PC-3 (cell line): ENCODE data around the gene SPATA31D3. TPM values are rescaled to one million over a fixed set of nuclear protein-coding genes. Genes with fewer than 3 reads are reported as not detected.

Experiments used
- ATAC-seq: fragments of 200-7000 bp; cut with Tn5 transposase; 2 replicates; pipeline ENCODE4 v1.9.1; 2020; ENCODE audit warnings: mild to moderate bottlenecking, moderate library complexity
- BruUV-seq: library from RNA; stranded (reverse); fragments of 400-500 nt; replicated peaks from 2 replicates; lab custom pipeline; 2021; lab: Mats Ljungman, UMichigan
- CTCF ChIA-PET: fragments of 300-600 bp; sonication (Branson Sonifier 250); formaldehyde crosslinking; loops from one replicate; lab custom pipeline; 2022; ENCODE audit warnings: antibody characterized with exemption; lab: Charles Lee
- POLR2A ChIA-PET: fragments of 300-600 bp; sonication (Branson Sonifier 250); formaldehyde crosslinking; loops from one replicate; lab custom pipeline; 2022; ENCODE audit warnings: antibody characterized with exemption; ENCODE audit not compliant: unreplicated experiment; lab: Charles Lee
- DNase-seq: peaks from one replicate; pipeline ENCODE4 v3.0.0-alpha.2; 2015
- H2AFZ ChIP-seq: fragments of 300-600 bp; sonication (generic); 2 replicates; pipeline ENCODE4 v1.6.0; 2016; ENCODE audit warnings: antibody characterized with exemption, low read length
- H3F3A ChIP-seq: fragments of 300-600 bp; sonication (generic); one replicate; pipeline ENCODE4 v1.6.0; 2017; ENCODE audit warnings: antibody characterized with exemption, low read length, control low read depth, mild to moderate bottlenecking; ENCODE audit not compliant: unreplicated experiment
- H3K27ac ChIP-seq: fragments of 300-600 bp; sonication (generic); 2 replicates; pipeline ENCODE4 v1.5.1; 2016; ENCODE audit warnings: mild to moderate bottlenecking, low read length
- H3K27me3 ChIP-seq: fragments of 300-600 bp; sonication (generic); 2 replicates; pipeline ENCODE4 v1.6.1; 2016; ENCODE audit warnings: low read length, mixed read lengths
- H3K36me3 ChIP-seq: fragments of 300-600 bp; sonication (generic); 2 replicates; pipeline ENCODE4 v1.6.1; 2016; ENCODE audit warnings: low read depth, mixed run types, low read length, mixed read lengths
- H3K4me1 ChIP-seq: fragments of 300-600 bp; sonication (generic); 2 replicates; pipeline ENCODE4 v1.5.1; 2016; ENCODE audit warnings: low read length; ENCODE audit not compliant: insufficient read depth
- H3K4me2 ChIP-seq: fragments of 300-600 bp; sonication (generic); 2 replicates; pipeline ENCODE4 v1.6.0; 2016; ENCODE audit warnings: low read length
- H3K4me3 ChIP-seq: fragments of 300-600 bp; sonication (generic); 2 replicates; pipeline ENCODE4 v1.5.1; 2016; ENCODE audit warnings: mild to moderate bottlenecking, low read length, mixed read lengths
- H3K79me2 ChIP-seq: fragments of 300-600 bp; sonication (generic); 2 replicates; pipeline ENCODE4 v1.6.1; 2017; ENCODE audit warnings: low read length, mixed read lengths
- H3K9ac ChIP-seq: fragments of 300-600 bp; sonication (generic); 2 replicates; pipeline ENCODE4 v1.6.0; 2016; ENCODE audit warnings: mild to moderate bottlenecking, low read length
- H3K9me2 ChIP-seq: fragments of 300-600 bp; sonication (generic); replicated peaks from 2 replicates; pipeline ENCODE4 v1.6.1; 2016; ENCODE audit warnings: mixed run types, low read length, mixed read lengths
- H3K9me3 ChIP-seq: fragments of 300-600 bp; sonication (generic); 2 replicates; pipeline ENCODE4 v1.6.1; 2016; ENCODE audit warnings: low read length, mixed read lengths
- H4K20me1 ChIP-seq: fragments of 300-600 bp; sonication (generic); 2 replicates; pipeline ENCODE4 v1.6.1; 2016; ENCODE audit warnings: low read length, mixed read lengths
- CTCF ChIP-seq: fragments of 300-600 bp; sonication (generic); conservative IDR thresholded peaks from 2 replicates; pipeline ENCODE4 v1.5.1; 2017; ENCODE audit warnings: antibody characterized with exemption, low read depth, mild to moderate bottlenecking, low read length
- EZH2 ChIP-seq: fragments of 300-600 bp; sonication (generic); IDR thresholded peaks from one replicate; pipeline ENCODE4 v1.6.1; 2017; ENCODE audit warnings: antibody characterized with exemption, mild to moderate bottlenecking, low read length; ENCODE audit not compliant: unreplicated experiment
- EZH2phosphoT487 ChIP-seq: fragments of 300-600 bp; sonication (generic); IDR thresholded peaks from 2 replicates; pipeline ENCODE4 v1.6.1; 2018; ENCODE audit warnings: mild to moderate bottlenecking, antibody characterized with exemption, low read length, borderline replicate concordance
- intact Hi-C: fragments of 100-400 bp; cut with micrococcal nuclease; formaldehyde crosslinking; loops from 2 replicates; pipeline ENCODE4 v1.9.0; 2023
- total RNA-seq: library from RNA; depleted of rRNA; stranded (reverse); fragments of >200 nt; gene quantifications from 2 replicates; pipeline ENCODE4 v1.2.3, GENCODE V29; 2014

SPATA31D3 gene
- total RNA-seq, 1 experiment from 2014 or later = not detected

GRCh38 chr9:81902626-81903025 is 40.7 kb upstream of the SPATA31D3 start:
- TF ChIP-seq CTCF = no peak
- TF ChIP-seq EZH2phosphoT487 = no peak
- no peak for TF ChIP-seq EZH2
- no TSS peak for BruUV-seq
- no peak overlapping the region for H3K9ac ChIP-seq
- H3F3A ChIP-seq = no peaks in the 10 kb centered on the region
- H3K36me3 ChIP-seq = no peaks in the 10 kb centered on the region
- peak; percentile 39 for DNase-seq
- H3K27ac ChIP-seq = 0 out of 2 replicates have a peak overlapping the region, but pooled peaks have one; percentile 27
- H3K27me3 ChIP-seq = no peaks in the 10 kb centered on the region
- ATAC-seq = peak; percentile 71
- H3K4me2 ChIP-seq = no peak overlapping the region
- H2AFZ ChIP-seq = peak overlapping the region; percentile 54; the same call in 1 of the 2 replicates
- POLR2A ChIA-PET = no interaction called here
- CTCF ChIA-PET = no interaction called here
- intact Hi-C loops = no loop called here
- H3K79me2 ChIP-seq = no peaks in the 10 kb centered on the region
- H4K20me1 ChIP-seq = no peaks in the 10 kb centered on the region
- no peaks in the 10 kb centered on the region for H3K9me3 ChIP-seq
- no peak overlapping the region for H3K4me3 ChIP-seq
- H3K9me2 ChIP-seq = no peaks in the 10 kb centered on the region
- peaks cover 8% of the 10 kb centered on the region for H3K4me1 ChIP-seq

GRCh38 chr9:81906671-81907070 is 36.6 kb upstream of the SPATA31D3 start:
- no peak; the same call in 1 of the 2 replicates for ATAC-seq
- no peaks in the 10 kb centered on the region for H3K9me3 ChIP-seq
- H3K27ac ChIP-seq = no peak overlapping the region
- no peaks in the 10 kb centered on the region for H3F3A ChIP-seq
- no peaks in the 10 kb centered on the region for H3K27me3 ChIP-seq
- H3K36me3 ChIP-seq = no peaks in the 10 kb centered on the region
- H2AFZ ChIP-seq = no peak overlapping the region
- TF ChIP-seq EZH2phosphoT487 = no peak
- no TSS peak for BruUV-seq
- intact Hi-C loops = no loop called here
- H3K9me2 ChIP-seq = no peaks in the 10 kb centered on the region
- no peak overlapping the region for H3K9ac ChIP-seq
- H3K79me2 ChIP-seq = no peaks in the 10 kb centered on the region
- H3K4me3 ChIP-seq = no peak overlapping the region
- peak; percentile 44 for DNase-seq
- ChIA-PET POLR2A (no interaction called here), CTCF (interaction anchor here (0.6 kb wide), 1 partner anchor 1455 kb away, joined by 3 read pairs; no protein-coding TSS in a partner anchor)
- no peaks in the 10 kb centered on the region for H4K20me1 ChIP-seq
- no peak overlapping the region for H3K4me2 ChIP-seq
- H3K4me1 ChIP-seq = peaks cover 8% of the 10 kb centered on the region

GRCh38 chr9:81912135-81912534 is 31.2 kb upstream of the SPATA31D3 start:
- no TSS peak for BruUV-seq
- Histone ChIP-seq H3K9ac (no peak overlapping the region), H2AFZ (no peak overlapping the region), H3K4me1 (no peaks in the 10 kb centered on the region), H3K27ac (no peak overlapping the region), H3K9me2 (no peaks in the 10 kb centered on the region), H3K9me3 (no peaks in the 10 kb centered on the region), H3K27me3 (no peaks in the 10 kb centered on the region), H3F3A (no peaks in the 10 kb centered on the region), H3K79me2 (no peaks in the 10 kb centered on the region), H3K36me3 (no peaks in the 10 kb centered on the region), H4K20me1 (no peaks in the 10 kb centered on the region), H3K4me2 (no peak overlapping the region), H3K4me3 (no peak overlapping the region)
- ATAC-seq = no peak
- TF ChIP-seq CTCF (no peak), EZH2 (no peak)
- DNase-seq = no peak
- ChIA-PET CTCF (interaction anchor here (0.7 kb wide), 1 partner anchor 40 kb away, joined by 4 read pairs; no protein-coding TSS in a partner anchor), POLR2A (no interaction called here)
- intact Hi-C loops = no loop called here
